ENCODE measurements around the gene FAM186B. TPM values are rescaled to one million over a fixed set of nuclear protein-coding genes. Genes with fewer than 3 reads are reported as not detected.

The FAM186B gene
- total RNA-seq, 1 experiment from 2014 or later: 0.46 TPM

DNA sequence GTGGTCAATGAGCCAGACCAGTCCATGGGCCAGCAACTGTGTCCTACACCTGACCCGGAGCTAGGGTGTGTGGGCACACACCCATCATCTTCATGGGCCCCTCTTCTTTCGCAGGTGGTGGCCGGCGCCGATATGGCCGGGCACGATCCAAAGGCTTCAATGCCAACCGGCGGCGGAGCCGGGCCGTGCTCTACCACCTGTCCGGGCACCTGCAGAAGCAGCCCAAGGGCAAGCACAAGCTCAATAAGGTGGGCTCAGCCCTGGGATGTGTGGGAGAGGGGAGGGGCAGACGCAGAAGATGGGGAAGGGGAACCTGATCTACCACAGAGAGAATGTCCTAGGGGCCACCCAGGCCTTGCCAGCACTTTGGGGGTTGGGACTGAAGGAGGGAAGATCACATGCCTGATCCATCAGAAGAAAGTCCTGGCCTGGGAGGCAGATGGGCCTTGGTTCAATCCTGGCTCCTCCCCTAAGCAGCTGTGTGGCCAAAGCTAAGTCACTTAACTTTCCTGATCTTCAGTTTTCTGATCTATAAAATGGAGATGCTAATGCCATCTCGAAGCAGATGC is 62.8 kb downstream of the FAM186B start:
- H4K91ac ChIP-seq (ENCODE audit: insufficient read length, low read depth, low read length): no peak overlapping the region
- no peak overlapping the region for H3K27ac Mint-ChIP-seq
- no peak overlapping the region for H2BK15ac ChIP-seq (ENCODE audit: low read depth, low read length)
- no peak overlapping the region for H2BK12ac ChIP-seq (ENCODE audit: insufficient read length, low read depth, low read length)
- H4K5ac ChIP-seq (ENCODE audit: insufficient read length, low read depth, low read length): no peak overlapping the region
- peaks cover 11% of the 10 kb centered on the region for H3K23me2 ChIP-seq (ENCODE audit: insufficient read length, low read depth, low read length, poor library complexity, severe bottlenecking)
- no peak overlapping the region for H3K18ac ChIP-seq (ENCODE audit: insufficient read length, low read depth, low read length)
- H3K9me3 Mint-ChIP-seq: no peaks in the 10 kb centered on the region; a peak in 1 of 5 replicates
- peaks cover 17 to 33% of the 10 kb centered on the region in 2 experiments for H3K4me1 Mint-ChIP-seq
- H3K27ac ChIP-seq (ENCODE audit: insufficient read length, low read depth, low read length): no peak overlapping the region
- H3K79me1 ChIP-seq (ENCODE audit: insufficient read depth, low read depth, low read length, poor library complexity, severe bottlenecking): no peaks in the 10 kb centered on the region
- H3K56ac ChIP-seq (ENCODE audit: insufficient read length, low read depth, low read length): no peak overlapping the region
- no peaks in the 10 kb centered on the region for H3K79me2 ChIP-seq (ENCODE audit: insufficient read depth, low read length)
- peaks cover 50% of the 10 kb centered on the region for H3K27me3 ChIP-seq (ENCODE audit: insufficient read depth, low read length)
- no peak overlapping the region for H3K4me2 ChIP-seq (ENCODE audit: insufficient read depth, insufficient read length, low read length)
- H3K4ac ChIP-seq (ENCODE audit: low read depth, low read length): no peak overlapping the region
- no peak overlapping the region for H3K23ac ChIP-seq (ENCODE audit: insufficient read length, low read depth, low read length)
- H4K20me1 ChIP-seq (ENCODE audit: control insufficient read depth, insufficient read depth, insufficient read length): no peaks in the 10 kb centered on the region
- TF ChIP-seq, protein P1, sequence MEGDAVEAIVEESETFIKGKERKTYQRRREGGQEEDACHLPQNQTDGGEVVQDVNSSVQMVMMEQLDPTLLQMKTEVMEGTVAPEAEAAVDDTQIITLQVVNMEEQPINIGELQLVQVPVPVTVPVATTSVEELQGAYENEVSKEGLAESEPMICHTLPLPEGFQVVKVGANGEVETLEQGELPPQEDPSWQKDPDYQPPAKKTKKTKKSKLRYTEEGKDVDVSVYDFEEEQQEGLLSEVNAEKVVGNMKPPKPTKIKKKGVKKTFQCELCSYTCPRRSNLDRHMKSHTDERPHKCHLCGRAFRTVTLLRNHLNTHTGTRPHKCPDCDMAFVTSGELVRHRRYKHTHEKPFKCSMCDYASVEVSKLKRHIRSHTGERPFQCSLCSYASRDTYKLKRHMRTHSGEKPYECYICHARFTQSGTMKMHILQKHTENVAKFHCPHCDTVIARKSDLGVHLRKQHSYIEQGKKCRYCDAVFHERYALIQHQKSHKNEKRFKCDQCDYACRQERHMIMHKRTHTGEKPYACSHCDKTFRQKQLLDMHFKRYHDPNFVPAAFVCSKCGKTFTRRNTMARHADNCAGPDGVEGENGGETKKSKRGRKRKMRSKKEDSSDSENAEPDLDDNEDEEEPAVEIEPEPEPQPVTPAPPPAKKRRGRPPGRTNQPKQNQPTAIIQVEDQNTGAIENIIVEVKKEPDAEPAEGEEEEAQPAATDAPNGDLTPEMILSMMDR (conservative IDR thresholded peaks at IDR 0.05): no peak
- no peaks in the 10 kb centered on the region for H3K9me3 ChIP-seq (ENCODE audit: control insufficient read depth, low read depth, low read length)
- H2AFZ ChIP-seq (ENCODE audit: low read length): no peak overlapping the region
- H3K9ac ChIP-seq (ENCODE audit: extremely low read depth, insufficient read length, low read length): no peak overlapping the region
- H2AK5ac ChIP-seq (ENCODE audit: insufficient read length, low read length): no peak overlapping the region
- no peak overlapping the region for H3T11ph ChIP-seq (ENCODE audit: low read length)
- no peak overlapping the region for H2BK20ac ChIP-seq (ENCODE audit: low read depth, low read length, poor library complexity, severe bottlenecking)
- no peak overlapping the region for H3K14ac ChIP-seq (ENCODE audit: insufficient read depth, low read length)
- H3K4me3 Mint-ChIP-seq: peak overlapping the region in 1 of 2 experiments; percentile 7; a peak in 1 of 5 replicates
- no peak overlapping the region for H4K8ac ChIP-seq (replicated peaks; ENCODE audit: insufficient read length, low read depth, low read length)
- H3K4me1 ChIP-seq (ENCODE audit: insufficient read depth, low read length): no peaks in the 10 kb centered on the region; the same call in 1 of the 2 replicates
- H2BK5ac ChIP-seq (ENCODE audit: insufficient read length, low read length): no peak overlapping the region
- DNase-seq: no peak
- H3K27me3 Mint-ChIP-seq (ENCODE audit: low read depth): peaks cover 96% of the 10 kb centered on the region
- no peak overlapping the region for H2BK120ac ChIP-seq (ENCODE audit: low read depth, low read length, poor library complexity, severe bottlenecking)
- no CpG with 5 or more reads among the region's 15 CpGs for WGBS (ENCODE audit: extremely low coverage, insufficient read length, low lambda C conversion rate)
- H3K36me3 Mint-ChIP-seq (ENCODE audit: insufficient read depth in 1 of 3, low read depth in 3 of 3): no peaks in the 10 kb centered on the region
